GM12873 (cell line): ENCODE measurements around the gene BST1.

Source experiments
- TF ChIP-seq, protein P1 (sequence below): IDR thresholded peaks from 2 replicates; pipeline ENCODE4 v1.5.1; 2012; ENCODE audit warnings: low read depth, mild to moderate bottlenecking, moderate library complexity, low read length, control low read depth; ENCODE audit not compliant: insufficient read depth; ENCODE audit errors: missing control alignments

The BST1 gene

DNA sequence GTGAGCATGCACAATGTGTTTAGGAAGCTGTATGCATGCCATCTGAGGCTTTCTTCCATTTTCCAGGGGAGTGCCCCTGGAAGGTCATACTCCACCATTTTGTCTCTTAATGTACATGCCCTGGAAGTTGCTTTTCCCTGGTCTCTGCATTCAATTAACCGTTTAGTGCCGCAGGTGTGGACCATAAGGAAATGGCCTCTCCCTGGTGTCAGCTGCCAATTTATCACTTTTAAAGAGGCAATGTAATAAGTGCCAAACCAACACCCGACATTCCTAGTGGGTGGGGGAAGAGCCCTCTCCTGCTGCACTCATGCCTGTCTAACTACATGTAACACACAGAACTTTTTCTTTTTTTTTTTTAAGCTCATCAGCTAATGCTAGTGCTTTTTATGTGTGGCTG is 7.1 kb upstream of the BST1 start:
- TF ChIP-seq, protein P1, sequence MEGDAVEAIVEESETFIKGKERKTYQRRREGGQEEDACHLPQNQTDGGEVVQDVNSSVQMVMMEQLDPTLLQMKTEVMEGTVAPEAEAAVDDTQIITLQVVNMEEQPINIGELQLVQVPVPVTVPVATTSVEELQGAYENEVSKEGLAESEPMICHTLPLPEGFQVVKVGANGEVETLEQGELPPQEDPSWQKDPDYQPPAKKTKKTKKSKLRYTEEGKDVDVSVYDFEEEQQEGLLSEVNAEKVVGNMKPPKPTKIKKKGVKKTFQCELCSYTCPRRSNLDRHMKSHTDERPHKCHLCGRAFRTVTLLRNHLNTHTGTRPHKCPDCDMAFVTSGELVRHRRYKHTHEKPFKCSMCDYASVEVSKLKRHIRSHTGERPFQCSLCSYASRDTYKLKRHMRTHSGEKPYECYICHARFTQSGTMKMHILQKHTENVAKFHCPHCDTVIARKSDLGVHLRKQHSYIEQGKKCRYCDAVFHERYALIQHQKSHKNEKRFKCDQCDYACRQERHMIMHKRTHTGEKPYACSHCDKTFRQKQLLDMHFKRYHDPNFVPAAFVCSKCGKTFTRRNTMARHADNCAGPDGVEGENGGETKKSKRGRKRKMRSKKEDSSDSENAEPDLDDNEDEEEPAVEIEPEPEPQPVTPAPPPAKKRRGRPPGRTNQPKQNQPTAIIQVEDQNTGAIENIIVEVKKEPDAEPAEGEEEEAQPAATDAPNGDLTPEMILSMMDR = no peak

DNA sequence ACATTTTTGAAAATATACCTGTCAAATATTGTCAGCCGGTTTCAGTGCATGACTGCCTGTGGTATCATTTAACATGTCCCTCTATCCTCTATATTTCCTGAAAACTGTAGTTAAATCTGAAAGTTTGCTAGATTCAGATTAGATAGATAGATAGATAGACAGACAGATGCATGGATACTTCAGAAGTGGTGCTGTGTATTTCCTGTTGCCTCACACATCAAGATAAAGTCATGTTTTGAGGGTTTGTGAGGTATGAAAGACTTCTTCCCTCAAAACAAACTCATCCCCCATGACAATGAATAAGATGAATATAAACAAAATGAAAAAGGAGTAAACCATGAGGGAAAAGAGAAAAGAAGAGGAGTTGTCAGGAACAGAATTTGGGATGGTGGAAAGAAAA is 6.0 kb upstream of the BST1 start:
- TF ChIP-seq, protein P1 = no peak

DNA sequence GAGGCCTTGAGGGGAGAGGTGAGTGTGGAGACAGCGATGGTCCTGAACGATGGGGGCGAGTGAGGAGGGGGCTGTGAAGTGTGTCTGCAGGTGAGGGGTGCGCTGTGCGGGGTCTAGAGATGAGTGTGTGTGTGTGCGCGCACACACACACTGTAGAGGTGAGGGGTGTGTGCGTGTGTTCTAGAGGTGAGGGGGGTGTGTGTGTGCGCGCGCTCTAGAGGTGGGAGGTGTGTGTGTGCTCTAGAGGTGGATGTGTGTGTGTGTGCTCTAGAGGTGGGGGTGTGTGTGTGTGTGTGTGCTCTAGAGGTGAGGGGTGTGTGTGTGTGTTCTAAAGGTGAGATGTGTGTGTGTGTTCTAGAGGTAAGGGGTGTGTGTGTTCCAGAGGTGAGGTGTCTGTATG is 574 bp downstream of the BST1 start:
- TF ChIP-seq, protein P1 = no peak

DNA sequence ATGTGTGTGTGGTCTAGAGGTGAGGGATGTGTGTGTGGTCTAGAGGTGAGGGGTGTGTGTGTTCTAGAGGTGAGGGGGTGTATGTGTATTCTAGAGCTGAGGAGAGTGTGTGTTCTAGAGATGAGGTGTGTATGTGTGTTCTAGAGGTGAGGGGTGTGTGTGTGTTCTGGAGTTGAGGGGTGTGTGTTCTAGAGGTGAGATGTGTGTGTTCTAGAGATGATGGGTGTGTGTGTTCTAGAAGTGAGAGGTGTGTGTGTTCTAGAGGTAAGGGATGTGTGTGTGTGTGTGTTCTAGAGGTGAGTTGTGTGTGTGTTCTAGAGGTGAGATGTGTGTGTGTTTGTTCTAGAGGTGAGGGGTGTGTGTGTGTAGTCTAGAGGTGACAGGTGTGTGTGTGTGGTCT is 1.3 kb downstream of the BST1 start:
- TF ChIP-seq, protein P1 = no peak

DNA sequence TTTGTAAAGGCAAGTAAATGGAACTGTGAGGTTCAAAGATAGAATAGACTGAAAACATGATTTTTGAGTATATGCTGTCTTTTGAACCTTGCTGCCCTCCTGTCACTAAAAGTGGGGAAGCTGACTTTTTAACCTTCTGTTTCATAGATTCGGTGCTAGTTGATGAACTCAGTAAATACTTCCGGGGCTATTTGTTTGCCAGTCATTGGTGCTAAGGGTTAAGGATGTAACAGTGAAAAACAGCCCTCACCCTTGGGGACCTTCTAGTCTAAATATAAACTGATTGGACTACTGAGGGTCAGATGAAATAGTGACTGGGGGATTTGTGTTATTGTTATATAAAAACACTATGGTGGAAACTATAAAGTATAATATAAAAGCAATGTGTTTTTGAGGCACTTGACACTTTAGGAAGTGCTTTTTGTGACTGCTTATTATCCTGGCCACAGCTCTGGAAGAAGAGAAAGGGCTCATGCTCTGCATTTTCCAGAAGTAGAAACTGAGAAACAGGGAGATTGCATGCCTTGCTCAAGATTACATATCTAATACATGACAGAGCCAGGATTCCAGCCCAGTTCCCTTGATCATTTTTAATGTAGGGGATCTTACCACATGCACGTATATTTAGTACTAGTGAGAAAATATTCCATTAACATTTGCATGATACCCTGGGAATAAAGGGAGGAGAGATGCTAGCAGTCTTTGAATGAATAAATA is 3.9 kb downstream of the BST1 start:
- TF ChIP-seq, protein P1 = no peak

DNA sequence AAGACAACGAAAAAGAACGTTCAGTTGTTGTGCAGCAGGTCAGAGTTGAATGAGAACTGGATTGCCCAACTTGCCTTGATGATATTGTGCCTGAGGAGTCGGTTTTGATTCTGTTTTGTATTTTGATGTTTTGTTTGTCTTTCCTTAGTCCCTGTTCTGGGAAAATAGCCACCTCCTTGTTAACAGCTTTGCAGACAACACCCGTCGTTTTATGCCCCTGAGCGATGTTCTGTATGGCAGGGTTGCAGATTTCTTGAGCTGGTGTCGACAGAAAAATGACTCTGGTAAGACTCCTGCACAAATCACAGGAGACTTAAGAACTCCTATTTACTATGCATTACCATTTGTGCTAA is 4.5 kb downstream of the BST1 start:
- TF ChIP-seq, protein P1 = no peak

DNA sequence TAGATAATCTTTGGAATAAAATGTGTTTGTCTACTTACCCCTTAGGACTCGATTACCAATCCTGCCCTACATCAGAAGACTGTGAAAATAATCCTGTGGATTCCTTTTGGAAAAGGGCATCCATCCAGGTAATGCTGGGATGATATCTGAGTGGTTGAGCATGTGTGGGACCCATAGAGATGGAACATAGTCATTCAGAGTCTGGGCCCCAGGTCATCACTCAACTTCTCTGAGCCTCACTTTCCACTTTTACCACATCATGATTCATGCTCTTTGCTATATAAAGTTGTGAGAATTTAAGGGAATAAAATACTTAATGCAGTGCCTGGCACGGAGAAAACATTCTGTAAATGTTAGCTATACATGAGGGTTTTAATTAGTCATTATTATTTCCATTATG is 8.9 kb downstream of the BST1 start:
- TF ChIP-seq, protein P1 = no peak
